K562 (cell line): ENCODE data around the gene CPNE2. TPM values are rescaled to one million over a fixed set of nuclear protein-coding genes. Genes with fewer than 3 reads are reported as not detected.
"Not testable (repeated sequence)": the region's sequence is repeated elsewhere in the genome, so short reads cannot be mapped to it uniquely, and the experiment has no call there.

Source experiments
- ELF4 ChIP-seq: fragments of 450-650 bp; formaldehyde crosslinking; IDR thresholded peaks from 2 replicates; pipeline ENCODE4 v1.4.0; 2022; ENCODE audit warnings: missing genetic modification characterization
- ERF ChIP-seq: fragments of 450-650 bp; formaldehyde crosslinking; IDR thresholded peaks from 2 replicates; pipeline ENCODE4 v1.4.0; 2020; ENCODE audit warnings: mild to moderate bottlenecking, mixed read lengths
- MAZ ChIP-seq, 2 experiments: fragments of 450-650 bp in 1 of 2; sonication (generic) in 1 of 2; formaldehyde crosslinking; IDR thresholded peaks in 1 of 2; conservative IDR thresholded peaks in 1 of 2; 2 replicates each; pipeline versions ENCODE4 v1.4.0 to v1.5.0; 2020; ENCODE audit warnings: mild to moderate bottlenecking in 1 of 2, missing genetic modification reagents in 1 of 2
- MEF2D ChIP-seq: conservative IDR thresholded peaks from 2 replicates; pipeline ENCODE4 v1.6.1; 2016; ENCODE audit warnings: low read depth, missing genetic modification characterization, missing compliant biosample characterization
- NFXL1 ChIP-seq: fragments of 450-650 bp; formaldehyde crosslinking; IDR thresholded peaks from 2 replicates; pipeline ENCODE4 v1.4.0; 2021; ENCODE audit warnings: mild to moderate bottlenecking
- NR2C1 ChIP-seq, 2 experiments: fragments of 450-650 bp; IDR thresholded peaks; 2 replicates each; pipeline ENCODE4 v1.6.1; 2017; ENCODE audit warnings: mild to moderate bottlenecking in 2 of 2, antibody characterized with exemption in 1 of 2, inconsistent platforms in 1 of 2, missing compliant biosample characterization in 1 of 2, missing genetic modification characterization in 1 of 2
- PTTG1 ChIP-seq: fragments of 450-650 bp; IDR thresholded peaks from 2 replicates; pipeline ENCODE4 v1.6.1; 2016; ENCODE audit warnings: low read depth, mild to moderate bottlenecking, missing genetic modification characterization, missing compliant biosample characterization
- RHOXF2B ChIP-seq: fragments of 250-450 bp; sonication (Bioruptor Pico); conservative IDR thresholded peaks from 2 replicates; pipeline ENCODE4 v1.5.1; 2021
- ZBTB11 ChIP-seq, 3 experiments: fragments of 200-800 bp in 1 of 3; fragments of 250-450 bp in 1 of 3; fragments of 450-650 bp in 1 of 3; sonication (Bioruptor Pico) in 1 of 3; sonication (Bioruptor generic) in 1 of 3; formaldehyde crosslinking in 1 of 3; IDR thresholded peaks; 2 replicates each; pipeline versions ENCODE4 v1.6.1 to v1.8.0; 2016 to 2022; ENCODE audit warnings: mild to moderate bottlenecking in 2 of 3, missing genetic modification characterization in 2 of 3, missing compliant biosample characterization in 1 of 3, moderate library complexity in 1 of 3
- ZNF324 ChIP-seq: fragments of 250-450 bp; sonication (Bioruptor Pico); IDR thresholded peaks from 2 replicates; pipeline ENCODE4 v1.4.0; 2020; ENCODE audit warnings: mild to moderate bottlenecking
- ZNF395 ChIP-seq: fragments of 200-800 bp; sonication (Bioruptor generic); IDR thresholded peaks from 2 replicates; pipeline ENCODE4 v1.6.1; 2017; ENCODE audit warnings: missing genetic modification characterization, missing compliant biosample characterization
- ZNF444 ChIP-seq: fragments of 250-450 bp; sonication (Bioruptor Pico); IDR thresholded peaks from 2 replicates; pipeline ENCODE4 v1.4.0; 2020; ENCODE audit warnings: mild to moderate bottlenecking, moderate library complexity
- ZNF445 ChIP-seq: fragments of 250-450 bp; sonication (Bioruptor Pico); IDR thresholded peaks from 2 replicates; pipeline ENCODE4 v1.4.0; 2020; ENCODE audit warnings: low read depth, mild to moderate bottlenecking, moderate library complexity
- ZNF57 ChIP-seq: fragments of 450-650 bp; formaldehyde crosslinking; IDR thresholded peaks from 2 replicates; pipeline ENCODE4 v1.4.0; 2020; ENCODE audit warnings: mild to moderate bottlenecking, moderate library complexity
- ZNF592 ChIP-seq: fragments of 450-650 bp; IDR thresholded peaks from 2 replicates; pipeline ENCODE4 v1.6.1; 2017; ENCODE audit warnings: antibody characterized with exemption, mild to moderate bottlenecking
- ZNF644 ChIP-seq: fragments of 200-800 bp; sonication (Bioruptor generic); IDR thresholded peaks from 2 replicates; pipeline ENCODE4 v1.6.1; 2016; ENCODE audit warnings: low read depth, missing genetic modification characterization, missing compliant biosample characterization
- ZNF75A ChIP-seq: fragments of 450-650 bp; formaldehyde crosslinking; IDR thresholded peaks from 2 replicates; pipeline ENCODE4 v1.4.0; 2020; ENCODE audit warnings: mild to moderate bottlenecking
- polyA plus RNA-seq, 8 experiments: library from polyadenylated mRNA; depleted of rRNA in 4 of 8; stranded (reverse) in 5 of 8; unstranded in 3 of 8; fragments of >200 nt; fragmentation: Nextera tagmentation in 2 of 8; fragmentation: Illumina TruSeq in 1 of 8; extraction: Ambion mirVana in 2 of 8; extraction: Trizol in 1 of 8; gene quantifications; 2 replicates each; pipeline versions ENCODE4 v1.2.1 to v1.2.3, GENCODE V29; 2011 to 2014; ENCODE audit warnings: inconsistent platforms in 1 of 8, missing spikeins in 1 of 8
- total RNA-seq, 7 experiments: library from RNA; depleted of rRNA in 6 of 7; stranded (reverse); fragments of >200 nt in 6 of 7; fragmentation: Illumina TruSeq in 2 of 7; extraction: Trizol in 2 of 7; gene quantifications; 2 replicates each; pipeline versions ENCODE4 v1.2.1 to v1.2.3, GENCODE V29; 2011 to 2021; ENCODE audit warnings: low replicate concordance in 1 of 7

The CPNE2 gene
- total and polyA plus RNA-seq, 9 of the 15 experiments (the other 6 are each of a cell fraction or from before 2014, with no cell fraction given): 3.0 to 13.9 (median 8.6) TPM

GRCh38 chr16:57109259-57110105 is 17.1 kb downstream of the CPNE2 start (continued):
- TF ChIP-seq RHOXF2B (CRISPR knock-in tag) (0 out of 2 replicates have a peak, but pooled peaks have one; percentile 54), MEF2D (tag) (peak; percentile 93), ZNF445 (CRISPR knock-in tag) (peak; percentile 63; the same call in 1 of the 2 replicates), ELF4 (CRISPR knock-in tag) (peak; percentile 57; the same call in 1 of the 2 replicates), ZNF324 (CRISPR knock-in tag) (peak; percentile 32; the same call in 1 of the 2 replicates), ERF (CRISPR knock-in tag) (peak; percentile 95), NFXL1 (CRISPR knock-in tag) (peak; percentile 81), ZNF592 (peak; percentile 97), NR2C1 (tag; IDR thresholded peaks at IDR 0.05) (peak; percentile 89), ZNF444 (CRISPR knock-in tag) (peak; percentile 71; the same call in 1 of the 2 replicates), MAZ (CRISPR knock-in tag; conservative IDR thresholded peaks at IDR 0.05 in 1 of 2, IDR thresholded peaks at IDR 0.05 in 1 of 2) (peak in 1 of 2 experiments; percentile 71; a peak in 2 of 4 replicates), ZNF75A (0 out of 2 replicates have a peak, but pooled peaks have one; percentile 26), ZBTB11 (CRISPR knock-in tag; IDR thresholded peaks at IDR 0.05) (peak in 1 of 3 experiments; percentile 77; a peak in 2 of 6 replicates), ZNF57 (CRISPR knock-in tag) (peak; percentile 71; the same call in 1 of the 2 replicates), ZNF395 (CRISPR knock-in tag) (peak; percentile 98), ZNF644 (tag) (peak; percentile 95), PTTG1 (tag) (peak; percentile 86)
- TF ChIP-seq NR2C1 (IDR thresholded peaks at IDR 0.05): not testable (repeated sequence)
